Stimulated activated CD4-positive, alpha-beta T cell treated with anti-CD3 and anti-CD28 coated beads, Interleukin-1b, Interleukin-23, amount 100 ng/mL, for 4 hours (primary cell): ENCODE results near the gene THSD4.
"Not testable (repeated sequence)": the region's sequence is repeated elsewhere in the genome, so short reads cannot be mapped to it uniquely, and the experiment has no call there.

Experiments
- DNase-seq, 2 donors: peaks; one replicate each; pipeline ENCODE4 v3.0.0-alpha.2; 2020; ENCODE audit warnings: low read depth in 2 of 2

Gene THSD4

GRCh38 chr15:71291723-71292122 lies 176.5 kb downstream of the THSD4 start:
- no peak for DNase-seq

GRCh38 chr15:71293723-71294122 lies 178.5 kb downstream of the THSD4 start:
- no peak for DNase-seq

GRCh38 chr15:71294251-71294910 lies 179.1 kb downstream of the THSD4 start:
- no peak for DNase-seq

GRCh38 chr15:71294911-71295602 lies 179.8 kb downstream of the THSD4 start:
- no peak for DNase-seq

- DNase-seq, result no peak
Measured at GRCh38 chr15:71295603-71296314, 180.5 kb downstream of the THSD4 start.

GRCh38 chr15:71296315-71296679 lies 181.0 kb downstream of the THSD4 start:
- DNase-seq, result no peak

- DNase-seq, result no peak
Measured at GRCh38 chr15:71301958-71302621, 186.8 kb downstream of the THSD4 start.

GRCh38 chr15:71302861-71303410 lies 187.7 kb downstream of the THSD4 start:
- no peak for DNase-seq

GRCh38 chr15:71303977-71304376 lies 188.7 kb downstream of the THSD4 start:
- DNase-seq, result no peak

- DNase-seq, result no peak
Measured at GRCh38 chr15:71304681-71305080, 189.4 kb downstream of the THSD4 start.

GRCh38 chr15:71306538-71306937 lies 191.3 kb downstream of the THSD4 start:
- DNase-seq, result no peak

- DNase-seq, result no peak
Measured at GRCh38 chr15:71312194-71312708, 197.0 kb downstream of the THSD4 start.

GRCh38 chr15:71312731-71313460 lies 197.6 kb downstream of the THSD4 start:
- DNase-seq, result no peak

GRCh38 chr15:71313806-71314205 lies 198.5 kb downstream of the THSD4 start:
- no peak for DNase-seq

- no peak for DNase-seq
Measured at GRCh38 chr15:71314956-71315537, 199.8 kb downstream of the THSD4 start.

GRCh38 chr15:71316911-71317310 lies 201.6 kb downstream of the THSD4 start:
- DNase-seq, result no peak

- DNase-seq, result not testable (repeated sequence)
Measured at GRCh38 chr15:71319424-71319823, 204.2 kb downstream of the THSD4 start.

GRCh38 chr15:71319935-71320334 lies 204.7 kb downstream of the THSD4 start:
- no peak for DNase-seq

- DNase-seq, result no peak
Measured at GRCh38 chr15:71323082-71323481, 207.8 kb downstream of the THSD4 start.

- no peak for DNase-seq
Measured at GRCh38 chr15:71323584-71323983, 208.3 kb downstream of the THSD4 start.

GRCh38 chr15:71325481-71325880 lies 210.2 kb downstream of the THSD4 start:
- no peak for DNase-seq
